Lower lobe of right lung (tissue), 2 donors: ENCODE data around the gene RASD1. TPM values are rescaled to one million over a fixed set of nuclear protein-coding genes. Genes with fewer than 3 reads are reported as not detected.

ENCODE experiments used
- ATAC-seq, 2 donors: fragments of 200-7000 bp; cut with Tn5 transposase; one replicate each; pipeline ENCODE4 v1.9.1; 2020 to 2022; ENCODE audit warnings: mild to moderate bottlenecking in 2 of 2, moderate library complexity in 2 of 2
- DNase-seq: peaks from one replicate; pipeline ENCODE4 v3.0.0-alpha.2; 2020
- H3K27ac ChIP-seq: fragments of 200-600 bp; one replicate; pipeline ENCODE4 v1.8.0; 2022
- H3K27me3 ChIP-seq: fragments of 200-600 bp; one replicate; pipeline ENCODE4 v1.8.0; 2022; ENCODE audit warnings: low read depth
- H3K36me3 ChIP-seq: fragments of 200-600 bp; one replicate; pipeline ENCODE4 v1.8.0; 2022; ENCODE audit warnings: mild to moderate bottlenecking
- H3K4me1 ChIP-seq: fragments of 200-600 bp; one replicate; pipeline ENCODE4 v1.8.0; 2022
- H3K4me3 ChIP-seq: fragments of 200-600 bp; one replicate; pipeline ENCODE4 v1.8.0; 2022; ENCODE audit warnings: mild to moderate bottlenecking
- H3K9me3 ChIP-seq: fragments of 200-600 bp; one replicate; pipeline ENCODE4 v1.8.0; 2022
- CTCF ChIP-seq: fragments of 200-600 bp; IDR thresholded peaks from one replicate; pipeline ENCODE4 v1.8.0; 2022; ENCODE audit warnings: antibody characterized with exemption, mild to moderate bottlenecking
- intact Hi-C: fragments of 100-400 bp; cut with DNase I; formaldehyde crosslinking; loops from one replicate; pipeline ENCODE4 v1.11.0; 2022
- total RNA-seq: library from RNA; stranded (reverse); fragmentation: NEBNext Ultra II Directional; extraction: Animal tissue kit (Norgen Biotek cat#: 25700); gene quantifications from one replicate; pipeline ENCODE4 v1.2.1, GENCODE V29; 2021
- donor health status: DM: no; HTN: yes; CAD: no; lungs with severe emphysema.

RASD1 gene
- total RNA-seq, 1 donor from 2014 or later: 24.6 TPM

- Histone ChIP-seq H3K9me3 (no peaks in the 10 kb centered on the region), H3K4me1 (peaks cover 27% of the 10 kb centered on the region), H3K27me3 (no peaks in the 10 kb centered on the region), H3K27ac (peak within 1 kb of the TSS; percentile 93), H3K4me3 (peak within 1 kb of the TSS; percentile 88), H3K36me3 (no peaks in the 10 kb centered on the region)
- intact Hi-C loops: no loop called here
- TF ChIP-seq CTCF: no peak
- ATAC-seq (peak; percentile 99), DNase-seq (peak; percentile 94)
Measured at GRCh38 chr17:17476865-17477467, 19.2 kb downstream of the RASD1 start, which contains the start of gene MED9. Gene MED9, plus strand, starts transcription at chr17:17477000. Its CDS starts 42 bp downstream, at chr17:17477042.

- ATAC-seq: no peak
- H3K9me3 ChIP-seq: no peaks in the 10 kb centered on the region
- H3K27ac ChIP-seq: no peak overlapping the region
- H3K36me3 ChIP-seq: no peaks in the 10 kb centered on the region
- H3K4me1 ChIP-seq: peaks cover 22% of the 10 kb centered on the region
- TF ChIP-seq CTCF: no peak
- H3K27me3 ChIP-seq: no peaks in the 10 kb centered on the region
- intact Hi-C loops: no loop called here
- no peak overlapping the region for H3K4me3 ChIP-seq
- no peak for DNase-seq
Measured at GRCh38 chr17:17474341-17474740, 21.9 kb downstream of the RASD1 start.

- TF ChIP-seq CTCF: no peak
- H3K36me3 ChIP-seq: no peaks in the 10 kb centered on the region
- no peak for DNase-seq
- H3K9me3 ChIP-seq: no peaks in the 10 kb centered on the region
- H3K27me3 ChIP-seq: peaks cover 4% of the 10 kb centered on the region
- peaks cover 3% of the 10 kb centered on the region for H3K4me1 ChIP-seq
- ATAC-seq: no peak
- H3K27ac ChIP-seq: no peak overlapping the region
- H3K4me3 ChIP-seq: no peak overlapping the region
- intact Hi-C loops: no loop called here
Measured at GRCh38 chr17:17472333-17472920, 23.8 kb downstream of the RASD1 start.

- TF ChIP-seq CTCF: no peak
- H3K36me3 ChIP-seq: no peaks in the 10 kb centered on the region
- H3K4me3 ChIP-seq: no peak overlapping the region
- ATAC-seq: no peak
- H3K9me3 ChIP-seq: no peaks in the 10 kb centered on the region
- intact Hi-C loops: no loop called here
- no peak for DNase-seq
- peaks cover 7% of the 10 kb centered on the region for H3K27me3 ChIP-seq
- H3K27ac ChIP-seq: no peak overlapping the region
- no peaks in the 10 kb centered on the region for H3K4me1 ChIP-seq
Measured at GRCh38 chr17:17469996-17470395, 26.2 kb downstream of the RASD1 start.

GRCh38 chr17:17469358-17469757, 26.8 kb downstream of the RASD1 start:
- Histone ChIP-seq H3K9me3 (no peaks in the 10 kb centered on the region), H3K4me3 (no peak overlapping the region), H3K36me3 (no peaks in the 10 kb centered on the region), H3K27ac (no peak overlapping the region), H3K4me1 (no peaks in the 10 kb centered on the region), H3K27me3 (peaks cover 7% of the 10 kb centered on the region)
- ATAC-seq: no peak
- no peak for DNase-seq
- no peak for TF ChIP-seq CTCF
- intact Hi-C loops: no loop called here
